Measurements from ENCODE around the gene IDUA. TPM values are rescaled to one million over a fixed set of nuclear protein-coding genes. Genes with fewer than 3 reads are reported as not detected.

IDUA gene
- total RNA-seq, 2 donors from 2014 or later: 22.4 to 25.6 TPM

GRCh38 chr4:1004071-1004418, 17.2 kb downstream of the IDUA start:
- H3K27ac ChIP-seq (ENCODE audit: low read depth, low read length): no peak overlapping the region
- H3K9me3 Mint-ChIP-seq: peaks cover 16% of the 10 kb centered on the region
- DNase-seq: no peak
- H3K4me1 ChIP-seq (ENCODE audit: control insufficient read depth, insufficient read depth, low read length): no peaks in the 10 kb centered on the region
- H3K9me3 ChIP-seq (ENCODE audit: control insufficient read depth, low read length): peaks cover 10% of the 10 kb centered on the region
- H3K4me3 ChIP-seq (ENCODE audit: low read length): no peak overlapping the region
- H3K27me3 Mint-ChIP-seq (ENCODE audit: insufficient read depth): peaks cover 83% of the 10 kb centered on the region
- TF ChIP-seq CTCF (conservative IDR thresholded peaks at IDR 0.05): no peak
- peaks cover 100% of the 10 kb centered on the region for H3K27me3 ChIP-seq (ENCODE audit: control insufficient read depth, insufficient read depth, low read length, poor library complexity, severe bottlenecking)
- WGBS, 2 experiments (ENCODE audit: insufficient coverage in 1 of 2, insufficient read length in 1 of 2): 91 to 93% methylated on average over 7 to 13 of the region's 13 CpGs
- H3K36me3 ChIP-seq (ENCODE audit: control insufficient read depth, insufficient read depth, low read length): no peaks in the 10 kb centered on the region
- no peaks in the 10 kb centered on the region for H3K36me3 Mint-ChIP-seq (ENCODE audit: low read depth)
- no peak overlapping the region for H3K27ac Mint-ChIP-seq
- peaks cover 3% of the 10 kb centered on the region for H3K4me1 Mint-ChIP-seq
- H3K9ac ChIP-seq (ENCODE audit: extremely low read depth, low read length, poor library complexity, severe bottlenecking): no peak overlapping the region
- peak overlapping the region; percentile 27 for H3K4me3 Mint-ChIP-seq

- H3K27ac ChIP-seq (ENCODE audit: low read depth, low read length): no peak overlapping the region
- peaks cover 96% of the 10 kb centered on the region for H3K27me3 ChIP-seq (ENCODE audit: control insufficient read depth, insufficient read depth, low read length, poor library complexity, severe bottlenecking)
- Mint-ChIP-seq H3K9me3 (peaks cover 16% of the 10 kb centered on the region), H3K27me3 (ENCODE audit: insufficient read depth) (peaks cover 82% of the 10 kb centered on the region), H3K4me1 (peaks cover 4% of the 10 kb centered on the region), H3K36me3 (ENCODE audit: low read depth) (no peaks in the 10 kb centered on the region), H3K4me3 (no peak overlapping the region), H3K27ac (no peak overlapping the region)
- no peaks in the 10 kb centered on the region for H3K36me3 ChIP-seq (ENCODE audit: control insufficient read depth, insufficient read depth, low read length)
- H3K9me3 ChIP-seq (ENCODE audit: control insufficient read depth, low read length): peaks cover 10% of the 10 kb centered on the region
- no peak for TF ChIP-seq CTCF (conservative IDR thresholded peaks at IDR 0.05)
- 87 to 89% methylated on average over 18 to 25 of the region's 25 CpGs for WGBS, 2 experiments (ENCODE audit: insufficient coverage in 1 of 2, insufficient read length in 1 of 2)
- no peak overlapping the region for H3K4me3 ChIP-seq (ENCODE audit: low read length)
- H3K4me1 ChIP-seq (ENCODE audit: control insufficient read depth, insufficient read depth, low read length): no peaks in the 10 kb centered on the region
- no peak for DNase-seq
- H3K9ac ChIP-seq (ENCODE audit: extremely low read depth, low read length, poor library complexity, severe bottlenecking): no peak overlapping the region
Observed at GRCh38 chr4:1004557-1005485, 18.0 kb downstream of the IDUA start.

GRCh38 chr4:1006856-1007255, 20.0 kb downstream of the IDUA start:
- TF ChIP-seq CTCF (conservative IDR thresholded peaks at IDR 0.05): no peak
- Histone ChIP-seq H3K9me3 (ENCODE audit: control insufficient read depth, low read length) (peaks cover 10% of the 10 kb centered on the region), H3K36me3 (ENCODE audit: control insufficient read depth, insufficient read depth, low read length) (no peaks in the 10 kb centered on the region), H3K4me1 (ENCODE audit: control insufficient read depth, insufficient read depth, low read length) (peaks cover 3% of the 10 kb centered on the region), H3K27me3 (ENCODE audit: control insufficient read depth, insufficient read depth, low read length, poor library complexity, severe bottlenecking) (peaks cover 89% of the 10 kb centered on the region), H3K4me3 (ENCODE audit: low read length) (no peak overlapping the region), H3K27ac (ENCODE audit: low read depth, low read length) (no peak overlapping the region), H3K9ac (ENCODE audit: extremely low read depth, low read length, poor library complexity, severe bottlenecking) (no peak overlapping the region)
- no peaks in the 10 kb centered on the region for H3K36me3 Mint-ChIP-seq (ENCODE audit: low read depth)
- H3K4me3 Mint-ChIP-seq: no peak overlapping the region
- 85 to 90% methylated on average over 5 of the region's 5 CpGs for WGBS, 2 experiments (ENCODE audit: insufficient coverage in 1 of 2, insufficient read length in 1 of 2)
- no peak overlapping the region for H3K27ac Mint-ChIP-seq
- H3K27me3 Mint-ChIP-seq (ENCODE audit: insufficient read depth): peaks cover 72% of the 10 kb centered on the region
- no peak for DNase-seq
- peaks cover 16% of the 10 kb centered on the region for H3K9me3 Mint-ChIP-seq
- peaks cover 8% of the 10 kb centered on the region for H3K4me1 Mint-ChIP-seq
